Activated T-cell treated with anti-CD3 and anti-CD28 coated beads, Interleukin-2, amount 50 U/mL, for 72 hours (primary cell): Measurements from ENCODE around the gene VTI1A. TPM values are rescaled to one million over a fixed set of nuclear protein-coding genes. Genes with fewer than 3 reads are reported as not detected.
A peak's percentile ranks its signal among the peaks of the same experiment; 100 is the strongest.
"Not testable (repeated sequence)": the region's sequence is repeated elsewhere in the genome, so short reads cannot be mapped to it uniquely, and the experiment has no call there.

Source experiments
- ATAC-seq, 2 donors: fragments of 150-1000 bp; cut with Tn5 transposase; replicated peaks in 1 of 2; 2 replicates each; pipeline ENCODE4 v1.10.0; 2021; ENCODE audit warnings: moderate library complexity in 2 of 2, mild to moderate bottlenecking in 1 of 2
- DNase-seq, 2 donors: peaks; one replicate each; pipeline ENCODE4 v3.0.0; 2021 to 2022; ENCODE audit warnings: mixed read lengths in 1 of 2
- H3K27ac Mint-ChIP-seq: one replicate; pipeline ENCODE4 v1.8.0; 2022; ENCODE audit warnings: mild to moderate bottlenecking, moderate library complexity, mixed read lengths
- H3K27me3 Mint-ChIP-seq: one replicate; pipeline ENCODE4 v1.8.0; 2022; ENCODE audit warnings: low read depth, mixed read lengths
- H3K36me3 Mint-ChIP-seq, 2 donors: one replicate each; pipeline ENCODE4 v1.8.0; 2022; ENCODE audit warnings: mixed read lengths in 2 of 2, mild to moderate bottlenecking in 1 of 2; ENCODE audit not compliant: insufficient read depth in 2 of 2
- H3K4me1 Mint-ChIP-seq: one replicate; pipeline ENCODE4 v1.8.0; 2022; ENCODE audit warnings: low read depth, mixed read lengths
- H3K4me3 Mint-ChIP-seq, 2 donors: one replicate each; pipeline ENCODE4 v1.8.0; 2022; ENCODE audit warnings: mild to moderate bottlenecking in 2 of 2, mixed read lengths in 2 of 2, moderate library complexity in 2 of 2
- H3K9me3 Mint-ChIP-seq, 2 donors: one replicate each; pipeline ENCODE4 v1.8.0; 2022; ENCODE audit warnings: mixed read lengths in 2 of 2
- total RNA-seq, 2 donors: library from RNA; stranded (reverse); gene quantifications; one replicate each; pipeline ENCODE4 v1.2.3, GENCODE V29; 2022

VTI1A gene
- total RNA-seq, 2 donors from 2014 or later, result 65.5 to 71.8 TPM

DNA sequence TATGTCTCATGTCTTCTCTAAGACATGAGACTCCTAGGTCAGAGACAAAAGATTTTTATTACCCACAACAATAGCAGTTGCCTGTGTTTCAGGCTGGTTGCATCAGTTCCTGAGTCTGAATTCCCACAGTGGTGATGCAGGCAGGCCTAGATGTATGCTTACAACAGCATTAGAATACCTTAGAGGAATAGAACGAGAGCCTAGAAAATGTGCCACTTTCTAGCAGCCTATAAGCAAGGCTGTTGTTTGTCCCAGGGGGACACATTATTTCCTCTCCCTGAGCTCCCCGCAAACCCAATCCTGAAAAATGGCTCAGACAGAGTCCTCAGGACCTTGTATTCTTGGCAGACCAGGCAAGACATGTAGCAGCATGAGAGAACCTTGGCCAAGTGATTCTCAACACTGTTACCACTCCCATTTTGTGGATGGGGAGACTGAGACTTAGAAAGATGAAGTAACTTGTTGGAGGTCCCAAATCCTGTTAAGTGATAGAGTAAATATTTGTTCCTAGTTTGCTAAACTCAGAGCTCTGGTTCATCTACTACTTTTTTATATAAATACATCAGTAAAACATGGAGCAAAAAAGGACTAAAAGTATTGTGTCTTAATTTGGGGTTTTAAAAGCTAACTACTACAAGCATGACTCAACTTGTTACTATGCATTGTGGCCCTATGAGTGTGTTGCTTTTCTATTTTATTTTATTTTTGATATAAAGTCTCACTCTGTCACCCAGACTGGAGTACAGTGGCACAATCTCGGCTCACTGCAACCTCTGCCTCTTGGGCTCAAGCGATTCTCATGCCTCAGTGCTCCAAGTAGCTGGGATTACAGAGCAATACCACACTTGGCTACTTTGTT, 14.2 kb downstream of the VTI1A start:
- Mint-ChIP-seq H3K4me3 (peak overlapping the region; percentile 54 to 77), H3K27me3 (no peaks in the 10 kb centered on the region), H3K27ac (peak overlapping the region; percentile 98), H3K9me3 (peaks cover 0 to 1% of the 10 kb centered on the region in 2 donors), H3K4me1 (peaks cover 67% of the 10 kb centered on the region), H3K36me3 (peaks cover 20 to 36% of the 10 kb centered on the region in 2 donors)
- DNase-seq (peak; percentile 79 to 82), ATAC-seq (peak; percentile 95 to 96)

DNA sequence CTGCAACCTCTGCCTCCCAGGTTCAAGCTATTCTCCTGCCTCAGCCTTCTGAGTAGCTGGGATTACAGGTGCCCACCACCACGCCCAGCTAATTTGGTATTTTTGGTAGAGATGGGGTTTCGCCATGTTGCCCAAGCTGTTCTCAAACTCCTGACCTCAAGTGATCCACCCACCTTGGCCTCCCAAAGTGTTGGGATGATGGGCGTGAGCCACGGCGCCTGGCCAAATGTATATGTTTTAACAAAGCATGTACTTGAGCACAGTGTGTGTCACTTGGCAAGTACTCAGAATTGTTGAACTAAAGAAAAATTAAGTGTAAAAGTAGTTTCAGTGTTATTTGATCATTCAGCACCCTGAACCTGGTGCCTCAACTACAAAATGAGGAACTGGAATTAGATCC, 17.1 kb downstream of the VTI1A start:
- not testable (repeated sequence) for H3K27ac Mint-ChIP-seq, H3K27me3 Mint-ChIP-seq, DNase-seq, ATAC-seq, H3K9me3 Mint-ChIP-seq, H3K4me3 Mint-ChIP-seq
- Mint-ChIP-seq H3K36me3 (peaks cover 20 to 37% of the 10 kb centered on the region in 2 donors), H3K4me1 (peaks cover 47% of the 10 kb centered on the region)

DNA sequence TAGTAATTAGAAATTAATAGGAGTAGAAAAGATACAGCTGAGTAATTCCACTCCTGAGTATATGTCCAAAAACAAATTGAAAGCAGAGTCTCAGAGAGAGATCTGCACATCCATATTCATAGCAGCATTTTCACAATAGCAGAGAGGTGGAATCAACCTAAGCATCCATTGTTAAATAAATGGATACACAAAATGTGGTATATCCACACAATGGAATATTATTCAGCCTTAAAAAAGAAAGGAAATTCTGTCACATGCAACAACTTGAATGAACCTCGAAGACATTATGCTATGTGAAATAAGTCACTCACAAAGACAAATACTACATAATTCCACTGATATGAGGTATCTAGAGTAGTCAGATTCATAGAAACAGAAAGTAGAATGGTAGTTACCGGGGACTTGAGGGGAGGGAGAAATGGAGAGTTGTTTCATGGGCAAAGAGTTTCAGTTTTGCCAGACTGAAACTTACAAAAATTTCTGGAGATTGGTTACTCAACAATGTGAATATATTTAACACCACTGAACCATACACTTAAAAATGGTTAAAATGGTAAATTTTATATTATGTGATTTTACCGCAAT, 18.4 kb downstream of the VTI1A start:
- no peak overlapping the region for H3K4me3 Mint-ChIP-seq
- H3K4me1 Mint-ChIP-seq, result peaks cover 38% of the 10 kb centered on the region
- H3K27me3 Mint-ChIP-seq, result no peaks in the 10 kb centered on the region
- ATAC-seq (peak; percentile 22 to 31), DNase-seq (no peak)
- peaks cover 20 to 37% of the 10 kb centered on the region in 2 donors for H3K36me3 Mint-ChIP-seq
- peaks cover 0 to 1% of the 10 kb centered on the region in 2 donors for H3K9me3 Mint-ChIP-seq
- H3K27ac Mint-ChIP-seq, result no peak overlapping the region

DNA sequence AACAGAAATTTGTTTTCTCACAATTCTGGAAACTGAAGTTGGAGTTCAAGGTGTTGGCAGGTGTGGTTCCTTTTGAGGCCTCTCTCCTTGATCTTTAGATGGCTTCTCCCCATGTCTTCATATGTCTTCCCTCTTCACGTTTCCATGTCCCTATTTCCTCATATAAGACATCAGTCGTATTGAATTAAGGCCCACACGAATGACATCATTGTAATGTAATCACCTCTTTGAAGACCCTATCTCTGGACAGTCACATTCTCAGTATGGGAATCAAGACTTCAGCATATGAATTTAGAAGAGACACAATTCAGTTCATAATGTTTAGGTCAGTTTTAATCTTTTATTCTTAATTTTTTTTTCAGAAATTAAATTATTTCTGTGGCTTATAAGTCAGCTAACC, 19.8 kb downstream of the VTI1A start:
- Mint-ChIP-seq H3K4me1 (peaks cover 29% of the 10 kb centered on the region), H3K9me3 (peaks cover 0 to 1% of the 10 kb centered on the region in 2 donors)

DNA sequence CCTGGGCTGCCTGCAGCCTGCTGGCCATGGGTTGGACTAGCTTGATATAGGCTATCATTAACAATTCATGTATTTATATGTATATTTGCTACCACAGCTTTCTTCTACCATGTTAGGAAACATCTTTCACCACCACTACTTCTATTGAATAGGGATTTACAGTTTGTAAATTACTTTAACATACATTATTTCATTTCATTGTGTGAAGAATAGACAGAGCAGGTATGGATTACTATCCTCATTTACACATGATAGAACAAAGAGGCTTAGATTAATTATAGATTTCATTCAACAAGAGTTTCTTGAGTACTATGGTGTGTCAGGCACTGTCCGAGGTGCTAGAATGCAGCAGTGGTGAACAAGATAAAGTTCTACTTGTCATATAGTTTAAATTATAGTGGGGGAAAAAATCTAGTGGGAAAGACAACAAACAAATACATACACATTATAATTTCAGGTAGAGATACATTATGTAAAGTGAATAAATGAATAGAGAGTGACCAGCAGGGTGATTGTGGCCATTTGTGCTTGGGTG, 20.6 kb downstream of the VTI1A start:
- peaks cover 0 to 1% of the 10 kb centered on the region in 2 donors for H3K9me3 Mint-ChIP-seq
- no peaks in the 10 kb centered on the region for H3K27me3 Mint-ChIP-seq
- no peak overlapping the region for H3K4me3 Mint-ChIP-seq
- peak overlapping the region; percentile 51 for H3K27ac Mint-ChIP-seq
- DNase-seq (no peak), ATAC-seq (no peak)
- H3K4me1 Mint-ChIP-seq, result peaks cover 28% of the 10 kb centered on the region
- peaks cover 11 to 31% of the 10 kb centered on the region in 2 donors for H3K36me3 Mint-ChIP-seq

More for the DNA sequence above, 19.8 kb downstream of the VTI1A start:
- H3K4me3 Mint-ChIP-seq, result no peak overlapping the region
- ATAC-seq (no peak), DNase-seq (no peak)
- H3K27ac Mint-ChIP-seq, result no peak overlapping the region
- peaks cover 14 to 33% of the 10 kb centered on the region in 2 donors for H3K36me3 Mint-ChIP-seq
- H3K27me3 Mint-ChIP-seq, result no peaks in the 10 kb centered on the region

DNA sequence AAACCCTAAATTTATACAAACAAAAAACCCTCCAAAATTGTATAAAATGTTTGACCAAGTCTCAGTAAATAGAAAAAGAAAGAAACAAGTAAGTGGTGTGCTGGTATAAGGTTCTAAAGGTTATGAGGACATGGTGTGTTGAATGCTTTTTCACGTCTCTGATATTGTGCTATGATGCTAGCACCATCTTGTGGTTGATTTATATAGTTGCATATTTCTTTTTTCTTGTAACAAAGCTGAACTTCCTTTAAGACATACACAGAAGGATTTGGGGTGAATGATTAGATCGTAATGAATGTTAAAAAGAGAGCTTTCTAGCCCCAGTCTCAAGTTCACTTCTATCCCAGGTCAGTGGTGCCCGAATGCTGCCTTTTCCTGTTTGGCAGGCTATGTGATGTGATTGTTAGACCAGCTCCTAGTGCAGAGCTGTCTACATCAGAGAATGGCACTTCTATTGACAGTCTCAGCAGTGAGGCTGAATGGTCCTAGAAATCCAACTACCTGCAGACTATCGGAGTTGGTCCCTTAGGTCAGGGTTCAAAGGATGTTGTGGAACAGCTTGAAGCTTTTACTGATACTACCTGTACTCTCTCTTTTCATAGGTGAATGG, 25.0 kb downstream of the VTI1A start:
- H3K27ac Mint-ChIP-seq, result no peak overlapping the region
- no peaks in the 10 kb centered on the region for H3K27me3 Mint-ChIP-seq
- peaks cover 21% of the 10 kb centered on the region for H3K4me1 Mint-ChIP-seq
- peaks cover 0 to 6% of the 10 kb centered on the region in 2 donors for H3K36me3 Mint-ChIP-seq
- DNase-seq (no peak), ATAC-seq (peak; percentile 73 to 76)
- H3K4me3 Mint-ChIP-seq, result no peak overlapping the region
- no peaks in the 10 kb centered on the region for H3K9me3 Mint-ChIP-seq

DNA sequence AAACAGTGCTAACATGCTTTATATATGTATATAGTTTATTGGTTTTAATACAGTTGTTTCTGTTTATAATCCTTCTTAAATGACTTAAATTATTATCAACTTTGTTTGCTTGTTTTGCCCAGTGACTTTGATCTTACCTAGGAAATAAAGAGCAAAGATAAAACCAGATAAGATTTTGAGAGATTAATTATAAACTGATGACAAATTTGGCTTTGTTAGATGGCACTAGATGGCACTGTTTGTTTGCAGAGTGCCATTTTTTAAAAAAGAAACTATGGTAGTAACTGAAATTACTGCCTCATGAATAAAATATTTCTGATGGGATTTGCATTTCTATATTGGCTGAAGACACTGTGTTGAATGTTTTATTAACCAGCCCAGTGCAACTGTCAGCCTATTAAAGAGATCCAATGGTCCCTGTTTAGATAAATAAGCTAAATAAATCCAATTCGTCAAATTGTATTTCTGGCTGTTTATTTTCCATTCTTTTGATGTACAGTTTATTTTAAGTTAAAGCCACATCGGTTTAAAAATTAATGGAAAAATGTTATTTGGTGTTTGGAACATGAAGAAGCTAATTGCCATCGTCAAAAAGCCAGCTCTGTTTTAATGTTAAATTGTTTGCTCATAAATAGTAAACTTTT, 28.7 kb downstream of the VTI1A start:
- no peak for DNase-seq
- H3K4me1 Mint-ChIP-seq, result peaks cover 30% of the 10 kb centered on the region
- no peaks in the 10 kb centered on the region for H3K9me3 Mint-ChIP-seq
- H3K27me3 Mint-ChIP-seq, result no peaks in the 10 kb centered on the region
- no peak for ATAC-seq
- peaks cover 0 to 6% of the 10 kb centered on the region in 2 donors for H3K36me3 Mint-ChIP-seq
- no peak overlapping the region for H3K27ac Mint-ChIP-seq
- no peak overlapping the region for H3K4me3 Mint-ChIP-seq

DNA sequence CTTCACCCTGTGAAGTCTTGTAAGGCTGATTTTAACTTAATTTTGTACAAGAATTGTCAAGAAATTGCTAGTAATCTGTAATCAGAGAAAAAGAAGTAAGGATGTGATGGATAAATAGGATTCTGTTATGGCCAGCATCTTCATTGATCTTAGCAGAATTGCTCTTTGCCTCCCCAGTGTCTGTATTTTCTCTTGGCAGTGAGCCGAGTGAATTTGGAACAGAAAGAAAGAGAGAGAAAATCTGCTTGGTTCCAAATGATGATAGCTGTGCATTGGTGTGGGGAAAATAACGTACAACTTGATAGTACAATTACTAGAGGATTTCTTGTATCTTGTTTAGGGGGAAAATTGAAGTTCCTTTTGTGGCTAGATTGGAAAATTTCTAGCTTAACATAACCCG, 34.6 kb downstream of the VTI1A start:
- no peaks in the 10 kb centered on the region for H3K27me3 Mint-ChIP-seq
- H3K36me3 Mint-ChIP-seq, result peaks cover 0 to 1% of the 10 kb centered on the region in 2 donors
- ATAC-seq, result no peak
- no peak overlapping the region for H3K4me3 Mint-ChIP-seq
- peaks cover 12% of the 10 kb centered on the region for H3K4me1 Mint-ChIP-seq
- no peak overlapping the region for H3K27ac Mint-ChIP-seq
- DNase-seq, result no peak
- H3K9me3 Mint-ChIP-seq, result no peaks in the 10 kb centered on the region

DNA sequence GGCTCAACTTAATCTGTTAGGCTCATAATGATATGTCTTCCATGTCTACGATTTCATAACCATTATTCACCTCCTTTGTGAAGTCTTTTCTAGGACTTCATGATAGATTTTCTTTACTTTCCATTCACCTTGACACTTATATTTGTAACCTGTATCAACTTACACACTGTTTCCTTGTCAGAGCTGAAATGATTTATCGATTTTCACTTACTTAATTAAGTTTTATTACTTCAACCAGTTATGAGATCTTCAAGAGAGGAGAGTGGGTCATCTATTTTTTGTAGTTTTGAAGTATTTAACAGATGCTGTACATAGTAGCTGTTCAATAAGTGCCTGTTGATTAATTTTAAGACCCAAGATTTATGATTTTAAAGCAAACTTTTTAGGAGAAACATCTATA, 37.4 kb downstream of the VTI1A start:
- Mint-ChIP-seq H3K4me3 (no peak overlapping the region), H3K4me1 (peaks cover 4% of the 10 kb centered on the region), H3K36me3 (peaks cover 0 to 1% of the 10 kb centered on the region in 2 donors), H3K9me3 (no peaks in the 10 kb centered on the region), H3K27ac (no peak overlapping the region), H3K27me3 (no peaks in the 10 kb centered on the region)
- ATAC-seq, result no peak
- no peak for DNase-seq

DNA sequence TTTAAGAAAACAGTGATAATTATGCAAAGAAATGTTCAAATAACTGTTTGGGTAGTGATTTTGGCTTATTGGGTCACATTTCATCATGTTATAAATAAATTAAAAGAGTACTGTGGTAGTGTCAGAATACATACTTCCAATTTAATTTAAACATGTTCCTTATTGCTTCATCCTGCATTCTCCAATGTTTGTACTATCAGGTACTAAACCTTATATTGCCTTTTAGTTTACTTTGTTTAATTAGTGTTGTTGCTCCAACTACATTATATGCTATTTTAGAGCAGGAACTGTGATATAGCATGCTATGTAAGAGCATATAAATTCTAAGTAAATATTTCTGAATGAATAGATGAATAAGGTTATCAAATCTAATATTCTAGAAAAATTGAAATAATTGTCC, 40.9 kb downstream of the VTI1A start:
- Mint-ChIP-seq H3K27me3 (no peaks in the 10 kb centered on the region), H3K36me3 (peaks cover 0 to 1% of the 10 kb centered on the region in 2 donors), H3K4me1 (peaks cover 7% of the 10 kb centered on the region), H3K4me3 (no peak overlapping the region), H3K9me3 (no peaks in the 10 kb centered on the region), H3K27ac (no peak overlapping the region)
- ATAC-seq, result no peak
- no peak for DNase-seq

DNA sequence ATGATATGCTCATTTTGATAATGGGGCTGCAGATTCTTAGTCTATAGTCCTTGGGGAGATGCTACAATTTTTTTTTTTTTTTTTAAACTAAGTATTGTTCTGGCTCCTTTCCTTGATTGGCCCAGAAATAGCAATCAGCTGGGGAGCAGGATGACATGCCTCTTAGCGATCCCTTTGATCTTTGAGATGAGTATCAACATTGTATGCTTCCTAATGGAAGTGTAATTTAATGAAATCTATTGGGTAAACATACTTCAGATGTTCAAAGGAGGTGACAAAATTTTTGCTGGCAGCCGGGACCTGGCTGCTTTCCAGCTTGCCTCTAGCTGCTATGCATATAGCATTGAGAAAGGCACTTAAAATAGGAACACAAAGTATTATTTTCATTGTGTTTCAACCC, 43.5 kb downstream of the VTI1A start:
- no peak overlapping the region for H3K4me3 Mint-ChIP-seq
- DNase-seq (no peak), ATAC-seq (no peak)
- H3K36me3 Mint-ChIP-seq, result peaks cover 0 to 1% of the 10 kb centered on the region in 2 donors
- no peak overlapping the region for H3K27ac Mint-ChIP-seq
- no peaks in the 10 kb centered on the region for H3K27me3 Mint-ChIP-seq
- H3K4me1 Mint-ChIP-seq, result peaks cover 7% of the 10 kb centered on the region
- H3K9me3 Mint-ChIP-seq, result no peaks in the 10 kb centered on the region

DNA sequence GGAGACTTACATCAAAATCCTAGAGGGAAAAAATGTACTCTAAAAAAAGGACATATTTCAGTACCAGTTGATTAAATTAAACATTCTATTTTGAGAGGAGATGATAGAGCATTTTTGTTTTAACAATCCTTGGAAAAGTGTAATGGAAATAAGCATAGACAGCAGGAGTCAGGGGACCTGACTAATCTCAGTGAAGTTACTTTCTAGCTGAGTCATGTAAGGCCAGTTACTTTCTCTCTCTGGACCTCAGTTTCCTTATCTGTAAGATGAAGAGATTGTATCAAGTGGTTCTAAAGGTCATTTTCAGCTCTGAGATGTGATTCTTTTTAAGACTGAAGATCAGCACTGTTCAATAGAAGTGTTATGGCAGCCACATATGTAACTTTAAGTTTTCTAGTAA, 44.1 kb downstream of the VTI1A start:
- ATAC-seq, result no peak
- peaks cover 7% of the 10 kb centered on the region for H3K4me1 Mint-ChIP-seq
- H3K9me3 Mint-ChIP-seq, result no peaks in the 10 kb centered on the region
- no peaks in the 10 kb centered on the region for H3K36me3 Mint-ChIP-seq
- DNase-seq, result no peak
- no peak overlapping the region for H3K4me3 Mint-ChIP-seq
- H3K27me3 Mint-ChIP-seq, result no peaks in the 10 kb centered on the region
- H3K27ac Mint-ChIP-seq, result no peak overlapping the region

DNA sequence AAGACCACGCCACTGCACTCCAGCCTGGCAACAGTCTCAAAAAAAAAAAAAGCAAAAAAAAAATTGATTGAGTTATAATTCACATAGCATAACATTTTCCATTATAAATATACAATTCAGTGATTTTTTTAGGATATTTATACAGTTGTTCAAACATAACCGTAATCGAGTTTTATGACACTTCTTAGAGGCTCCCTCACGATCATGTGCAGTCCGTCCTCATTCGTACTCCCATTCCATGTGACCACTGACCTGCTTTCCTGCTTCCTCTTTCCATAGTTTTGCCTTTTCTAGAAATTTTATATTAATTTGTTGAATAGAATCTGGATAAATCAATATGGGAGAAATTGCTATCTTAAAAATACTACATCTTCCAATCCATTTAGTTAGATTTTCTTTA, 45.7 kb downstream of the VTI1A start:
- no peak overlapping the region for H3K27ac Mint-ChIP-seq
- H3K36me3 Mint-ChIP-seq, result no peaks in the 10 kb centered on the region
- no peak for ATAC-seq
- peaks cover 7% of the 10 kb centered on the region for H3K4me1 Mint-ChIP-seq
- H3K9me3 Mint-ChIP-seq, result no peaks in the 10 kb centered on the region
- DNase-seq, result no peak
- H3K27me3 Mint-ChIP-seq, result no peaks in the 10 kb centered on the region
- no peak overlapping the region for H3K4me3 Mint-ChIP-seq
